Neural cell (in vitro differentiated cells): ENCODE data around the gene COL15A1. TPM values are rescaled to one million over a fixed set of nuclear protein-coding genes. Genes with fewer than 3 reads are reported as not detected.

Experiments
- H2AFZ ChIP-seq: fragments of 200-600, 300-800 bp; sonication (generic), shearing (Covaris generic); 2 replicates; pipeline ENCODE4 v1.6.0; 2014; ENCODE audit warnings: low read depth, mild to moderate bottlenecking, antibody characterized with exemption, low read length, moderate library complexity
- H3F3A ChIP-seq: fragments of 200-600 bp; shearing (Covaris generic); 2 replicates; pipeline ENCODE4 v1.6.1; 2016; ENCODE audit warnings: mild to moderate bottlenecking, moderate library complexity, mixed read lengths, antibody characterized with exemption, low read length; ENCODE audit not compliant: insufficient read depth, poor library complexity, severe bottlenecking
- H3K27ac ChIP-seq: fragments of 200-600, 300-800 bp; sonication (generic), shearing (Covaris generic); 2 replicates; pipeline ENCODE4 v1.5.1; 2014; ENCODE audit warnings: mild to moderate bottlenecking, low read length, moderate library complexity
- H3K27me3 ChIP-seq: fragments of 300-800, 200-600 bp; sonication (generic), shearing (Covaris generic); 2 replicates; pipeline ENCODE4 v1.6.0; 2014; ENCODE audit warnings: mild to moderate bottlenecking, low read depth, low read length, moderate library complexity; ENCODE audit not compliant: insufficient read depth
- H3K36me3 ChIP-seq: fragments of 300-800, 200-600 bp; sonication (generic), shearing (Covaris generic); 2 replicates; pipeline ENCODE4 v1.5.1; 2014; ENCODE audit warnings: mild to moderate bottlenecking, antibody characterized with exemption, low read length, moderate library complexity; ENCODE audit not compliant: insufficient read depth
- H3K4me2 ChIP-seq: fragments of 300-800, 200-600 bp; sonication (generic), shearing (Covaris generic); 2 replicates; pipeline ENCODE4 v1.6.0; 2014; ENCODE audit warnings: mild to moderate bottlenecking, low read length
- H3K4me3 ChIP-seq: fragments of 300-800, 200-600 bp; sonication (generic), shearing (Covaris generic); 2 replicates; pipeline ENCODE4 v1.5.1; 2014; ENCODE audit warnings: mild to moderate bottlenecking, low read length, moderate library complexity
- H3K79me2 ChIP-seq: fragments of 200-600 bp; shearing (Covaris generic); replicated peaks from 2 replicates; pipeline ENCODE4 v1.6.0; 2014; ENCODE audit warnings: mild to moderate bottlenecking, low read length, moderate library complexity; ENCODE audit not compliant: insufficient read depth
- H3K9ac ChIP-seq: fragments of 300-800, 200-600 bp; sonication (generic), shearing (Covaris generic); 2 replicates; pipeline ENCODE4 v1.6.1; 2016; ENCODE audit warnings: mild to moderate bottlenecking, low read length, mixed read lengths
- H3K9me2 ChIP-seq: fragments of 200-600 bp; shearing (Covaris generic); 2 replicates; pipeline ENCODE4 v1.6.1; 2016; ENCODE audit warnings: mild to moderate bottlenecking, low read length, mixed read lengths; ENCODE audit not compliant: insufficient read depth
- H3K9me3 ChIP-seq: fragments of 200-600, 300-800 bp; sonication (generic), shearing (Covaris generic); 2 replicates; pipeline ENCODE4 v1.6.1; 2016; ENCODE audit warnings: mild to moderate bottlenecking, mixed run types, low read length, moderate library complexity, mixed read lengths
- H4K20me1 ChIP-seq: fragments of 200-600 bp; shearing (Covaris generic); 2 replicates; pipeline ENCODE4 v1.6.1; 2016; ENCODE audit warnings: mild to moderate bottlenecking, mixed run types; ENCODE audit not compliant: insufficient read depth
- CTCF ChIP-seq: fragments of 450-650 bp; IDR thresholded peaks from 2 replicates; pipeline ENCODE4 v1.5.1; 2014; ENCODE audit warnings: antibody characterized with exemption, mild to moderate bottlenecking, moderate library complexity; ENCODE audit not compliant: poor library complexity, severe bottlenecking
- EP300 ChIP-seq: fragments of 450-650 bp; conservative IDR thresholded peaks from 2 replicates; pipeline ENCODE4 v1.6.1; 2014; ENCODE audit warnings: antibody characterized with exemption, mild to moderate bottlenecking, moderate library complexity; ENCODE audit not compliant: poor library complexity, severe bottlenecking
- EZH2 ChIP-seq: fragments of 200-600, 300-800 bp; shearing (Covaris generic), sonication (generic); IDR thresholded peaks from 2 replicates; pipeline ENCODE4 v1.6.1; 2014; ENCODE audit warnings: antibody characterized with exemption, low read length, borderline replicate concordance, mild to moderate bottlenecking; ENCODE audit not compliant: insufficient read depth, poor library complexity, severe bottlenecking
- MXI1 ChIP-seq: fragments of 450-650 bp; conservative IDR thresholded peaks from 2 replicates; pipeline ENCODE4 v1.6.1; 2014; ENCODE audit warnings: antibody characterized with exemption, mild to moderate bottlenecking; ENCODE audit not compliant: poor library complexity, severe bottlenecking
- POLR2AphosphoS5 ChIP-seq: IDR thresholded peaks from 2 replicates; pipeline ENCODE4 v1.6.1; 2012
- RAD21 ChIP-seq: fragments of 450-650 bp; conservative IDR thresholded peaks from 2 replicates; pipeline ENCODE4 v1.6.1; 2014; ENCODE audit warnings: antibody characterized with exemption, mild to moderate bottlenecking, moderate library complexity
- SMC3 ChIP-seq: fragments of 450-650 bp; conservative IDR thresholded peaks from 2 replicates; pipeline ENCODE4 v1.6.1; 2014; ENCODE audit warnings: antibody characterized with exemption, mild to moderate bottlenecking, moderate library complexity; ENCODE audit not compliant: poor library complexity
- TAF1 ChIP-seq: IDR thresholded peaks from 2 replicates; pipeline ENCODE4 v1.6.1; 2012; ENCODE audit warnings: low read depth
- polyA plus RNA-seq: library from polyadenylated mRNA; depleted of rRNA; stranded (reverse); fragments of >200 nt; gene quantifications from 2 replicates; pipeline ENCODE4 v1.2.3, GENCODE V29; 2014
- TF ChIP-seq, protein P1 (sequence below): IDR thresholded peaks from 2 replicates; pipeline ENCODE4 v1.6.1; 2012; ENCODE audit warnings: borderline replicate concordance

COL15A1 gene
- polyA plus RNA-seq, 1 donor from 2014 or later = 2.8 TPM

DNA sequence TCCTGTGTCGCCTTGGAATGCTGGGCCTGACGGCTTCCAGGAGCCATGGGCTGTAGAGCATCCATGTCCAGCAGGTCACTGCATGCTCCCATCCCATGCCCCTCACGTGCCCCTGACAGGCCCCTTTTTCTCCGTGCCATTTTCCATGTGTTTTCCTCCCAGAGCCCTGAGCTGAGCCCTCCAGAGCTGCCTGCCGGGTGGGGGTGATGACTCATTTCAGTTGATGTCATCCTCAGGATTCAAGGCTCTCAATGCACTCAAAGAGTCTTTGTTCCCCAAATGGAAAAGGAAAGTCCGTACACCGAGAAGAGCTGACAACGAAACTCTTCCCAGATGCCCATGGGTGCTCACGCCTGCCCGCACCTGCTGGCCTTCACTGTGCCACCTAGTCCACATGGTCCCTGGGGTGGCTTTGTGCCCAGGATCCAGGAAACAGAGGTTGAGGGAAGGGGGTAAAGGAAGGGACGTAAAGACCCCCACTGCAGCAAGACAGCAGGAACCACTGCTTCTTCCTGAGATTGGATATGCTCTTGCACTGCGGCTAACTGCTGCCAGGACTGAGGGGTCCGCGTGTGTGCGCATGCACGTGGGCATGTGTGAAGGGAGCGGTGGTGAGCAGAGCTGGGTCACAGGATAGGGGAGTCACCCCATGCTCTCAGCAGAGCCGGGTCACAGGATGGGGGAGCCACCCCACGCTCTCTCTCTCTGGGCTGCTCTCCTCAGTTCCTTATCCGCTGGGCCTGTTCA, 27.6 kb downstream of the COL15A1 start:
- H3K9me2 ChIP-seq = no peaks in the 10 kb centered on the region
- no peak overlapping the region for H3K9ac ChIP-seq
- no peak overlapping the region for H3K4me2 ChIP-seq
- H3K36me3 ChIP-seq = no peaks in the 10 kb centered on the region
- no peak overlapping the region for H3K27ac ChIP-seq
- H3K9me3 ChIP-seq = no peaks in the 10 kb centered on the region
- no peak overlapping the region for H2AFZ ChIP-seq
- no peak for TF ChIP-seq POLR2AphosphoS5
- no peak for TF ChIP-seq TAF1
- TF ChIP-seq SMC3 = no peak
- TF ChIP-seq MXI1 = no peak
- no peak for TF ChIP-seq EZH2
- TF ChIP-seq RAD21 = no peak
- TF ChIP-seq EP300 = no peak
- TF ChIP-seq, protein P1, sequence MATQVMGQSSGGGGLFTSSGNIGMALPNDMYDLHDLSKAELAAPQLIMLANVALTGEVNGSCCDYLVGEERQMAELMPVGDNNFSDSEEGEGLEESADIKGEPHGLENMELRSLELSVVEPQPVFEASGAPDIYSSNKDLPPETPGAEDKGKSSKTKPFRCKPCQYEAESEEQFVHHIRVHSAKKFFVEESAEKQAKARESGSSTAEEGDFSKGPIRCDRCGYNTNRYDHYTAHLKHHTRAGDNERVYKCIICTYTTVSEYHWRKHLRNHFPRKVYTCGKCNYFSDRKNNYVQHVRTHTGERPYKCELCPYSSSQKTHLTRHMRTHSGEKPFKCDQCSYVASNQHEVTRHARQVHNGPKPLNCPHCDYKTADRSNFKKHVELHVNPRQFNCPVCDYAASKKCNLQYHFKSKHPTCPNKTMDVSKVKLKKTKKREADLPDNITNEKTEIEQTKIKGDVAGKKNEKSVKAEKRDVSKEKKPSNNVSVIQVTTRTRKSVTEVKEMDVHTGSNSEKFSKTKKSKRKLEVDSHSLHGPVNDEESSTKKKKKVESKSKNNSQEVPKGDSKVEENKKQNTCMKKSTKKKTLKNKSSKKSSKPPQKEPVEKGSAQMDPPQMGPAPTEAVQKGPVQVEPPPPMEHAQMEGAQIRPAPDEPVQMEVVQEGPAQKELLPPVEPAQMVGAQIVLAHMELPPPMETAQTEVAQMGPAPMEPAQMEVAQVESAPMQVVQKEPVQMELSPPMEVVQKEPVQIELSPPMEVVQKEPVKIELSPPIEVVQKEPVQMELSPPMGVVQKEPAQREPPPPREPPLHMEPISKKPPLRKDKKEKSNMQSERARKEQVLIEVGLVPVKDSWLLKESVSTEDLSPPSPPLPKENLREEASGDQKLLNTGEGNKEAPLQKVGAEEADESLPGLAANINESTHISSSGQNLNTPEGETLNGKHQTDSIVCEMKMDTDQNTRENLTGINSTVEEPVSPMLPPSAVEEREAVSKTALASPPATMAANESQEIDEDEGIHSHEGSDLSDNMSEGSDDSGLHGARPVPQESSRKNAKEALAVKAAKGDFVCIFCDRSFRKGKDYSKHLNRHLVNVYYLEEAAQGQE = no peak
- no peak for TF ChIP-seq CTCF
- no peaks in the 10 kb centered on the region for H4K20me1 ChIP-seq
- no peaks in the 10 kb centered on the region for H3F3A ChIP-seq
- H3K79me2 ChIP-seq = no peaks in the 10 kb centered on the region
- H3K4me3 ChIP-seq = no peak overlapping the region
- no peaks in the 10 kb centered on the region for H3K27me3 ChIP-seq

- Histone ChIP-seq H3K9me3 (no peaks in the 10 kb centered on the region), H3K4me2 (no peak overlapping the region), H3K9ac (no peak overlapping the region), H3K36me3 (no peaks in the 10 kb centered on the region), H3K9me2 (no peaks in the 10 kb centered on the region), H3K27me3 (no peaks in the 10 kb centered on the region), H3F3A (no peaks in the 10 kb centered on the region), H3K4me3 (no peak overlapping the region), H3K79me2 (no peaks in the 10 kb centered on the region), H3K27ac (no peak overlapping the region), H4K20me1 (no peaks in the 10 kb centered on the region), H2AFZ (no peak overlapping the region)
- TF ChIP-seq RAD21 (no peak), CTCF (no peak), EP300 (no peak), SMC3 (no peak), EZH2 (no peak), POLR2AphosphoS5 (no peak), TAF1 (no peak), MXI1 (no peak)
- TF ChIP-seq, protein P1 = no peak
Observed at GRCh38 chr9:98971915-98972223, 28.2 kb downstream of the COL15A1 start.
